ENCODE data around the gene MRC2. TPM values are rescaled to one million over a fixed set of nuclear protein-coding genes. Genes with fewer than 3 reads are reported as not detected.

The MRC2 gene
- total RNA-seq, 2 donors from 2014 or later = 43.8 to 46.7 TPM

- DNase-seq (ENCODE audit: low spot score) = no peak
- H3K4me1 ChIP-seq = no peaks in the 10 kb centered on the region
- no peak overlapping the region for H3K27ac ChIP-seq
- H3K9me3 ChIP-seq = peaks cover 0 to 12% of the 10 kb centered on the region in 2 donors
- no peaks in the 10 kb centered on the region for H3K27me3 ChIP-seq
- H3K4me3 ChIP-seq = no peak overlapping the region
- H3K36me3 ChIP-seq = no peaks in the 10 kb centered on the region
- no peak for TF ChIP-seq CTCF (IDR thresholded peaks at IDR 0.05)
Observed at GRCh38 chr17:62664336-62665120, 37.1 kb downstream of the MRC2 start.

GRCh38 chr17:62665599-62665998 lies 38.1 kb downstream of the MRC2 start:
- peaks cover 0 to 6% of the 10 kb centered on the region in 2 donors for H3K9me3 ChIP-seq
- no peak for TF ChIP-seq CTCF (IDR thresholded peaks at IDR 0.05)
- no peak for DNase-seq (ENCODE audit: low spot score)
- H3K4me1 ChIP-seq = no peaks in the 10 kb centered on the region
- no peaks in the 10 kb centered on the region for H3K27me3 ChIP-seq
- no peak overlapping the region for H3K27ac ChIP-seq
- H3K4me3 ChIP-seq = no peak overlapping the region
- no peaks in the 10 kb centered on the region for H3K36me3 ChIP-seq

GRCh38 chr17:62666061-62666800 lies 38.8 kb downstream of the MRC2 start:
- no peak for DNase-seq (ENCODE audit: low spot score)
- Histone ChIP-seq H3K27ac (no peak overlapping the region), H3K4me1 (no peaks in the 10 kb centered on the region), H3K4me3 (no peak overlapping the region), H3K36me3 (no peaks in the 10 kb centered on the region), H3K27me3 (no peaks in the 10 kb centered on the region), H3K9me3 (no peaks in the 10 kb centered on the region)
- TF ChIP-seq CTCF (IDR thresholded peaks at IDR 0.05) = no peak

GRCh38 chr17:62666801-62667591 lies 39.5 kb downstream of the MRC2 start:
- no peak overlapping the region for H3K4me3 ChIP-seq

More at GRCh38 chr17:62666801-62667591, 39.5 kb downstream of the MRC2 start:
- no peak overlapping the region for H3K27ac ChIP-seq
- no peak for DNase-seq (ENCODE audit: low spot score)
- TF ChIP-seq CTCF (IDR thresholded peaks at IDR 0.05) = no peak
- H3K9me3 ChIP-seq = no peaks in the 10 kb centered on the region
- H3K36me3 ChIP-seq = no peaks in the 10 kb centered on the region
- no peaks in the 10 kb centered on the region for H3K4me1 ChIP-seq
- no peaks in the 10 kb centered on the region for H3K27me3 ChIP-seq
